Inflammatory macrophage treated with lipopolysaccharide for 1 hour (primary cell): ENCODE results near the gene LZIC.
A peak's percentile ranks its signal among the peaks of the same experiment; 100 is the strongest.

Experiments
- DNase-seq, 2 donors: peaks; one replicate each; pipeline ENCODE4 v3.0.0-alpha.2; 2020 to 2022

The LZIC gene

GRCh38 chr1:9910076-9910422 is 33.1 kb downstream of the LZIC start, which contains the start of gene CTNNBIP1:
TSS of gene CTNNBIP1 (minus strand) at chr1:9910269. CDS start at chr1:9872064, 38,205 bp downstream.
- no peak for DNase-seq

- DNase-seq, result no peak
Observed at GRCh38 chr1:9909234-9910046, 33.8 kb downstream of the LZIC start.

- DNase-seq, result no peak
Observed at GRCh38 chr1:9908871-9909233, 34.3 kb downstream of the LZIC start.

- no peak for DNase-seq
Observed at GRCh38 chr1:9907441-9907840, 35.8 kb downstream of the LZIC start.

GRCh38 chr1:9906466-9906865 is 36.7 kb downstream of the LZIC start:
- no peak for DNase-seq

- DNase-seq, result no peak
Observed at GRCh38 chr1:9905010-9905409, 38.2 kb downstream of the LZIC start.

GRCh38 chr1:9904596-9904995 is 38.6 kb downstream of the LZIC start:
- no peak for DNase-seq

- no peak for DNase-seq
Observed at GRCh38 chr1:9903801-9904527, 39.2 kb downstream of the LZIC start.

- no peak for DNase-seq
Observed at GRCh38 chr1:9902060-9902452, 41.1 kb downstream of the LZIC start.

GRCh38 chr1:9901148-9902059 is 41.8 kb downstream of the LZIC start:
- no peak for DNase-seq

GRCh38 chr1:9900142-9901043 is 42.8 kb downstream of the LZIC start:
- DNase-seq, result peak; percentile 78 to 81

GRCh38 chr1:9894115-9894514 is 49.1 kb downstream of the LZIC start:
- no peak for DNase-seq

- DNase-seq, result peak; percentile 79
Observed at GRCh38 chr1:9892563-9893528, 50.3 kb downstream of the LZIC start.

GRCh38 chr1:9891207-9891606 is 52.0 kb downstream of the LZIC start:
- DNase-seq, result no peak

- no peak for DNase-seq
Observed at GRCh38 chr1:9890224-9890731, 52.9 kb downstream of the LZIC start.

GRCh38 chr1:9889411-9889810 is 53.8 kb downstream of the LZIC start:
- no peak for DNase-seq

- no peak for DNase-seq
Observed at GRCh38 chr1:9888886-9889285, 54.3 kb downstream of the LZIC start.

GRCh38 chr1:9887070-9887469 is 56.1 kb downstream of the LZIC start:
- no peak for DNase-seq

GRCh38 chr1:9886092-9886742 is 57.0 kb downstream of the LZIC start:
- DNase-seq, result no peak

GRCh38 chr1:9884805-9885204 is 58.4 kb downstream of the LZIC start:
- no peak for DNase-seq
